GM18907 (cell line): ENCODE measurements around the gene OR4L1.
"Not testable (repeated sequence)": the region's sequence is repeated elsewhere in the genome, so short reads cannot be mapped to it uniquely, and the experiment has no call there.

Source experiments
- ATAC-seq: cut with Tn5 transposase; IDR thresholded peaks from one replicate; pipeline ENCODE4 v1.9.1; 2021; ENCODE audit warnings: mild to moderate bottlenecking, moderate library complexity; ENCODE audit not compliant: unreplicated experiment

Gene OR4L1

GRCh38 chr14:20059745-20060144, at the start of gene OR4L1:
TSS of gene OR4L1 (plus strand) at chr14:20060045. CDS start at chr14:20060045, 0 bp downstream.
- ATAC-seq: no peak

GRCh38 chr14:20019257-20019865, 40.5 kb upstream of the OR4L1 start, which contains the start of gene OR4K14:
TSS of gene OR4K14 (minus strand) at chr14:20019307. CDS start at chr14:20015193, 4,114 bp downstream.
- no peak for ATAC-seq

- no peak for ATAC-seq
Measured at GRCh38 chr14:20031058-20031457, 28.8 kb upstream of the OR4L1 start.

GRCh38 chr14:20035449-20035848, 24.4 kb upstream of the OR4L1 start:
- ATAC-seq: peak; percentile 57

GRCh38 chr14:20035938-20036337, 23.9 kb upstream of the OR4L1 start, which contains the start of gene OR4K13:
TSS of gene OR4K13 (minus strand) at chr14:20036038. CDS start at chr14:20034758, 1,280 bp downstream.
- ATAC-seq: no peak

GRCh38 chr14:20044243-20044642, 15.6 kb upstream of the OR4L1 start:
- ATAC-seq: no peak

- ATAC-seq: no peak
Measured at GRCh38 chr14:20048202-20048601, 11.6 kb upstream of the OR4L1 start.

- ATAC-seq: no peak
Measured at GRCh38 chr14:20092050-20092449, 32.2 kb downstream of the OR4L1 start.

GRCh38 chr14:20093442-20093841, 33.6 kb downstream of the OR4L1 start:
- ATAC-seq: no peak

GRCh38 chr14:20098926-20099770, 39.3 kb downstream of the OR4L1 start:
- not testable (repeated sequence) for ATAC-seq

GRCh38 chr14:20110438-20110837, 50.6 kb downstream of the OR4L1 start, which contains the start of gene OR4K17:
TSS of gene OR4K17 (plus strand) at chr14:20110739. CDS start at chr14:20117500, 6,761 bp downstream.
- no peak for ATAC-seq
